Right hindlimb (tissue), 1 donor: ENCODE measurements around the gene XPO5.

ENCODE experiments used
- DNase-seq: peaks from one replicate; pipeline ENCODE4 v3.0.0-alpha.2; 2018

Gene XPO5

DNA sequence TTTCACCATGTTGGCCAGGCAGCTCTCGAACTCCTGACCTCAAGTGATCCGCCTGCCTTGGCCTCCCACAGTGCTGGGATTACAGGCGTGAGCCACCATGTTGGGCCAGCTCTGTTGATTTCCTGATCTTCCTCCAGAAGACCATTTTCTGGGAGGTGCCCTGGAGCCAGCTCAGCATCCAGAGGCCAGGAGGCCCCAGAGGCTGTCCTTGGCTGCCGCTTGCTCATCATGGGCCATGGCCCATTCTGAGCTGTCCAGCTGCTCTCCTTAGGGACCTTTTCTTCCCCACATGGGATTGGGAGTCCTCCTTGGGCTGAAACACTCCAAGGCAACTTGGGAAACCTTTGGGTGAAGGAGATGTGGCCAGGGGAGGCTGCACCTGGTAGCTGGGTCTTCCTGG, 81.1 kb downstream of the XPO5 start:
- no peak for DNase-seq

DNA sequence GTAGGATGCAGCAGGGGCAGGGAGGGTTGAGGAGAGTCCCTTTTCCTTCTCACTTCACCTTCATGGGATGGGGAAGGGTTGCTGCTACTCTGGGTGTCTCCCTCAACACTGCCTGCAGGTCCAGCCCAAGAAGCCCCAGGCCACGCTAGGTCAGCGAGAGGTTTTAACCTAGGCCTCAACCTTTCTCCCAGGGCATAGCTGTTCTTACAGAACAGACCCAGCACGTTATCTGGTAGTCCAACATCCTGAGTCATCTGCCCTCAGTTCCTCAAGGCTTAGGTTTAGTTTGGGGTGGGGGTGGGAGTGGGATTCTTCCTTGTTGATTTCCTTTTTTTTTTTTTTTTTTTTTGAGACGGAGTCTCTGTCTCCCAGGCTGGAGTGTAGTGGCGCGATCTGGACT, 81.5 kb downstream of the XPO5 start:
- no peak for DNase-seq

DNA sequence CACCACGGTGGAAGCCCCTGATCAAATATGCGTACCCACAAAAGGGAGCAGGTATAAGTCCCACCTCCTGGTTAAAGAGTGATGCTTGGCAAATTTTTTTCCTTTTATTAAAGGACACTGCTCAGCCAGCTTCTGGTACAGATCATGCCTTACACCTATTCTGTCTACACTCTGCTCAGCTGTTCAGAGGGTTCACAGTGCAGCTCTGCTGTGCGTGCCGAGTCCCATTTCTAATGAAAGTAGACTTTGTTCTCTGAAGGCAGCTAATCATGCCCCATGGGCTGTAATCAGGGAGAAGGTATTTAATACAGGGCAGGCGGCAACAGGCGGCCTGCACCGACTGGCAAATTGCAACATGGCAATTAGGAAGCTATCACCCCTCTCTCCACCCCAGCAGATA, 82.0 kb downstream of the XPO5 start:
- no peak for DNase-seq

DNA sequence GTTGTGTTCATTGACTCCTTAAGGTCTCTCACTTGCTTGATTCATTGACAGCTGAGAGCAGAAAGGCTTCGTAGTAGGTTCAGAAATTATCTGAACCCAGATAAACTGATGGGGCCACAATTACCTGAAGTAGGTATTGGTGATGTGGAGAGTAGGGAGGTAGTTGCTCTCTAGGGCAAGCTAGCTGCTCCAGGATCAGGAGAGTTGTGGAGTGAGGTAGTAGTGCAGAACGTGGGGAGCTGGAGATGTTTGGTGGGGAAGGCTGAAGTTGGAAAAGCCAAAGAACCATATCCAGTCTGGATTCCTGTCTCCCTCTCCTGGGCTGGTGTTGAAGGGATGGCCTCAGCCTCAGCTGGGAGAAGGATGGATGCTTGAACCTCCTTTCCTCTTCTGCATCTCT, 82.6 kb downstream of the XPO5 start:
- no peak for DNase-seq

DNA sequence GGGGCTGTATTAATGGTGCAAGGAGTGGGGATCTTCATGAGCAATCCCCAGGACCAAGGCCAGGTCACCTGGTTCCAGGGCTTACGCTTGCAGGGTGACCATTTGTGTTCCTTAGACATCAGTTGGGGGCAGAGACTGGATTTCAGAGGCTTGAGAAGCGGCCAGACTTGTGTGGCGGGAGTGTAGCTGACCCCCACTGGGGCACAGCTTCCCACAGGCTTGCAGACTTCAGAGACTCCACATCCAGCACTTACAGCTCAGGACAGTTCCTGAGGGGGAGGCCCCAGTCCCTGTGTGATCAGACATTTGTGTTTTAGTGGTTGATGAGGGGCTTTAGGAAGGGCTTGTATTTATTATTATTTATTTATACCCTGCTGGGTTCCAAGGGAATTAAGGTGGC, 83.2 kb downstream of the XPO5 start:
- no peak for DNase-seq

DNA sequence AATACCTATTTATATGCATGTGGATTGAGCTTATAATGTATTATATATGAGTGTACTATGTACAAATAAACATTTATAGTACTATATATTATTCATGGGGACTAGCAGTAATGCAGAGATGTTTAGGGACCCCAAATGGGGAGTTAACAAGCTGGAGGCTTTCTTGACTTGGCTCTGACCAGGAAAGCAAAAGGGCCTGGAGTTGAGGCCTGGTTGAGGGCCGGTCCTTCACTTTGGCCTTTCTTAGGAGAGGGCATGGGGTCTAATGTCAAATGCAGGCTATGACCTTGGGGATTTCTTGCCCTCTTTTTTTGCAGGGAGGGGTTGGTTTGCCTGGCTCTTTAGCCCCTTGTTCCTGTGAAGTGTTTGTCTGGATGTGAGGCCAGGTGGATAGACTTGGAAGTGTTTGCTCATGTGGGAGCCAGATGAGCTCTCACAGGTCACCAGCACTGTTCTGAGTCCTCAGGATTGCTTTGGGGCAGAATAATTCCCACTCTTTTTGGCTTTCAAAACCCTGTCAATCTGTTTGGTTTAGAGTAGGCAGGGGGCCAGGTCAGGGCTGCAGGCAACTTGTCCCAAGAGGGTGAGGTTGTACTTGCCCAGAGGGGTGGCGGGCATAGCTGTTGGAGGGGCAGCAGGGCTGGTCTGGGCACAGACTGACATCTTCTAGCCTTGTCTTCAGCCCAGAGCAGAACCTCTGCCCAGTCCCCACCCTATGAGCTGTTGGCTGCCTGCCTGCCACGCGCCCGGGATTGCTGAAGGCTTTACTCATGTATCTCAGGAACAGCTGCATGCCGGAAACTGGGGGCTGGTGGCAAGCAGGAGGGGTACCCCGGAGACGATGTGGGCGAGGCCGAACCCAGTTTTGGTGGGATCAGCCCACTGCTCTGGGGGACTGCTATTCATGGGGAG, 83.8 kb downstream of the XPO5 start:
- peak; percentile 84 for DNase-seq

DNA sequence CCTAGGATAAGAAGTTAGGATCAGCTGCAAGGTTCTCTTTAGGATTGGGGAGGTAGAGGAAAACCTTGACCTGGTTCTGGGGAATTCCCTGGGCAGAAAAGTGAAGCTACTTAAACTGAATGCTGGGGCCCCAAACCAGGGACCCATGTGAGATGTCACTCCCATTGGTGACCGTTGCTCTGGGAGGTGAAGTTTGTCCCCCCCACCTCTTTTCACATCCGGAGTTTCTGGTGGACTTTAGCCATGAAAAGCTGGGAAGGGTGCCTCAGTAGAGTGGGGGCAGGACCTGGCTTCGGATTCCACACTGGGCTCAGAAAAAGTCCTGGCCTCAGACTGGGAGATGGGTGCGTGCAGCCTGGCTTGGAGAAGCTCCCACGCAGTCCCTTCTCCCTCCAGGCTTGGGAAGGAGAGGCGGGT, 85.3 kb downstream of the XPO5 start:
- DNase-seq, result no peak

DNA sequence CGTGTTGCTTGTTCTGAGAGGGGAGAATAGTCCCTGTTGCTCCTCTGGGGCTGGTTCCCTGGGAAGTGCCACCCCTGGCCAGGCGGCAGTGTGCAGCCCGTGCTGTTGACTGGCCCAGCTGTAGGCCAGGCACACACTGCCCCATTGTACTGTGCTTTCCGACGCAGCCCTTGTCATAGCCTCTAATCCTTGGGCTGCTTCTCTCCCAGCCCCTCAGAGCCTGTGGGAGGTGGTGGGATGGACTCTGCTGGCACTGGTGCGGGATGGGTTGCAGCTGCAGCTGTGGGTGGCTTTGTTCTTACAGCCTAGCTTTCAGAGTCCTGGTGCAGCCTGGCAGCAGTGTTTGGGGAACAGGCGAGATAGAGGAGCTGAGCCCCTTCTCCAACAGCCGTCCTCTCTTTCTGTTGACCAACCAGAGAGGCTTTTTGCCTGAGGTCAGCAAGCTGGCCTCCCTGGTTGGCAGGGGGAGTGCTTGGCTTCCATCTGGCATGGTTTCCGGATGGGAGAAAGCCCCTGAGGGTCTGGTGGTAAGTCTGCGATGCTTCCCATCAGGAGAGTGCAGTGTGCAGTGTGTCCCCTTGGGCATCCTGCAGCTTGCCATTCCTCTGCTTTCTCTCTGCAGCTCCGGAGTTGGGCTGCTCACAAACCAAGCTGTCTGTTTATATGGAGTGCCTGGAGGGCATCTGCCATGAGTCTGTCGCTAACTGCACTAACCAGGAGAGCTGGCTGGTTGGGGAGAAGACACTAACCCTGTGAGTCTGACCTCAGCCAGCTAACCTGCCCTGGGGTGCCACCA, 86.4 kb downstream of the XPO5 start:
- DNase-seq, result peak; percentile 79

DNA sequence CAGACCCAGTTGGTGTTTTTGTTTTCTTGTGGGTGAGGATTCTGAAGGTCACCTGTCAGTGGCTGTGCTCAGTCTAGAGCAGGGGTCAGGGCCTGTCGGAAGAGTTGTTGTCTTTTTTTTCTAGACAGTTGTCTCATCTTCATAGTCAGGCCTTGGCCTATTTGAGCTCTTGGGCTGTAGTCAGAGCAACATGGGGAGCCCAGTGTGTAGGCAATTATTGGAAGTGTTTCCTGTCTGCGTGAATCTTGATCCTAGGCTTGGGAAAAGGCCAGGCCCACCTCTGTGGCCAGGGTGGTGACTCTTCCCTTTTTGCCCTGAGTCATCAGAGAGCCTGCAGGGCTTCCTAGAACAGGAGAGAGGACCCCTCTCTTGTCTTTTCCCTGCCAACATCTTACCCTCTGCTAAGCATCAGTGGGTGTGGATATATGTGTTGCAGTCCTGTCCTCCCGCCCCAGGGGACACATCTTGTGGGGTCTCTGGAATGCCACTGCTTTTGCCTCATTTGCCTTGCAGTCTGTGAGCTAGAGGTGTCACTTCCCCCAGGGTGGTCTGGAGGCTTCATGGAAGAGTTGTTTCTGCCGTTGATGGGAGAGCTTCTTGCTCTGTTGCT, 87.1 kb downstream of the XPO5 start:
- no peak for DNase-seq

DNA sequence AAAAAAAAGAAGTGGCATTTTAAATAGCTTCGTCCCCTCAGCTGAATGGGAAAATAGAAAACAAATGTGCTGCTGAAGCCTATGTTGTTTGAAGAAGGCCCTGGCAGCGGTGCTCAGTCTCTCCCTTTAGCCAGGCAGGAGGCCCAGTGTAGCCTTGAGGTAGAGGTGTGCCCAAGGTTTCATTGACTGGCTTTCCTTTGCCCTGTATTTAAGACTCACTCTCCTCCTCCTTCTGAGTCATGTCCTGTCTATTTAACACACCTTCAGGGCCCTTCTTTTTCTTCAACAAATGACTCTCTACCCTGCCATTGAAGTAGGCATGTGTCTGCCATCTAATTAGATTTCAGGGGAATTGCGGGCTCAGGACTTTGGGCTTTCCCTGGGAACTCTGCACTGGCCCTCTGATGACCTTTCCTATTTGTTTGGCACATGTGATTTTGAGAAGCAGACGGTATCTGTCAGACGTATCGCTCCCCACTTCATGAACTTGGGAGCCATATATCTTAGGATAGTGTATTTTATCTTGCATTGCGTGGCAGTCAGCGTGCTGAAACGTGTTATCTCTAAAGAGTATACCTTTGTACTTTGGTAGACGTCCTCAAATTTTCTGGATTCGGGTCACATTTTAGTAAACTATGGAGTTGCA, 94.1 kb downstream of the XPO5 start:
- no peak for DNase-seq

DNA sequence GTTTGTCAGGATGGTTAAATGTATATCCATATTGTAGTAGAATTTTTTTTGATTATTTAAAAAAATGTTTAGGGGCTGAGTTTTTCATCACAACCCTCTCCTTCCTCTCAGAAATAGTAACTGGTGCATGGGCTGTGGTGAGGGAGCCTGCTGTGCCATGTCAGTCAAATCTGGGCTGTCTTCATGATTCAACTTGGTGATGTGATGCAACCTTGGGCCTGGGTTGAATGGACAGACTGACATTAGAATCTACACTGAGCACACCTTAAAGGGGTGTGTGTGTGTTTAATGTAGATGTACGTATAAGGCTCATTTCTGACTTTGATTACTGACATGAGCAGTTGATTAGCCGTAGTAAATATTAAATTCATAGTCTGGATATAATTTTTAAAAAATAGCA, 94.8 kb downstream of the XPO5 start:
- no peak for DNase-seq

DNA sequence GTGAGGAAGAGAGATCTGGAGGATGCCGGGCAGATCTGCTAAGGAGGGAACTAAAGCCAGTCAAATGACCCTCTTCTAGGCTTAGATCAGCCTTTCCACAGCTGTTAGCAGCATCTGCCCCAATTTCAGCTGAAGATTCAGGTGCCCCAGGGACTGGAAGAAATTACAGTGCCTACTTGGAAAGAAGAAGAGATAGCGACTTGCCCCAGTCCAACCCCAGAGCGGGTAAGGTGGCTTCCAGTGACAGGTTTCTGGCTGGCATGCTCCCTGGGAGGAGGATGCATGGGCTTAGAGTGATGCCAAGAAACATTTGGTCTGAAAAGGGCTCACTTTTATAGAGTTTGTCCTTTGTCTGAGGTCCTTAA, 97.8 kb downstream of the XPO5 start:
- DNase-seq, result no peak

DNA sequence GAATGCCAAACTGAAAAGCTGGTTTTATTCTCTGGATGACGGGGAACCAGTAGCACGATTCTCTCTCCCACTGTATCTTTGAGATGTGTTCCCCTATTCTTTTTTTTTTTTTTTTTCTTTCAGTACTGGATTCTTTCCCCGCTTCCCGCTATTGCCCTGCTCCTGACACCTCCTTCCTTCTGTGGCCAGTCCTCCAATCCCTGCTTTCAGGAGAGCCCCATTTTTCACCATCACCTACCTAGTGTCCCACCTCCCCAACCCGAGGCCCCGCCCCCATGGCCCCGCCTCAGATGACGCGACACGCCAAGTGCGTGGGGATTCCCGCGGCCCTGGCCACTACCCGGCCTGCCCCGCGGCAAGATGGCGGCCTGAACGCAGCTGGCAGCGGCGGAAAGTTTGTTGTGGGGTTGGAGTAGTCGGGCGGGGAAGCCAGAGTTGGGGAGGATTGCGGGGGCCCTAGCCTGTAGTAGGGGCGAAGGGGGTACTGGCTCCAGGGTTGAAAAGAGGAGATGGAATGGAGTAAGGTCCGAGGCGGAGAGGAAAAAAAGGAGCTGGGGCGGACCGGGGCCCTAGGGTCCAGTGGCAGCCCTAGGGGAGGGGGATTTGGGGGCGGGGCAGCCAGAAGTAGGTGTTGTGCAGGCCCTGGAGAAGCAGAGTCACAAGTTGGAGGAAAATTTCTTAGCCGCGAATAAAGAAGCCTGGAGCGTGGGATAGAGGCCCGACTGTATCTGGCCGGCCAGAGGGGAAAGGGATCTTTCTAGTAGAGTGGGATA, 98.4 kb downstream of the XPO5 start, which contains the start of gene TJAP1:
TSS of gene TJAP1 (plus strand) at position 336 of the 773 bp plus-strand sequence. CDS start 21,432 bp downstream, outside the sequence.
- DNase-seq, result peak; percentile 97

DNA sequence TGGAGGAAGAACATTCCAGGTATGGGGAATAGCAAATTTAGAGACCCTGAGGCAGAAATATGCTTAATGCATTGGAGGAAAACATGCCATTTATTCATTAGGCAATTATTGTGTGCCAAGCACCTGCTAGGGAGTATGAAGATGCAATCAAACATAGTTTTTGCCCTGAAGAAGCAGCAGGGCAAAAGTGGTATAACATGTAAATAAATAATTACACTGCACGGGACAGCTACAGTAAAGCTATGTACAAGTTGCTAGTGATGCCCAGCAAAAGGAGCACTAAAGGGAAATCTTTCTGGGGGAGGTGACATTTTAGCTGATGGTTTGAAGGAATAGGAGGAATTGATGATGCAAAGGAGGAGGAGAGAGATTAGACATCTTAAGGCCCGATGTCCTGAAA, 99.1 kb downstream of the XPO5 start:
- no peak for DNase-seq

DNA sequence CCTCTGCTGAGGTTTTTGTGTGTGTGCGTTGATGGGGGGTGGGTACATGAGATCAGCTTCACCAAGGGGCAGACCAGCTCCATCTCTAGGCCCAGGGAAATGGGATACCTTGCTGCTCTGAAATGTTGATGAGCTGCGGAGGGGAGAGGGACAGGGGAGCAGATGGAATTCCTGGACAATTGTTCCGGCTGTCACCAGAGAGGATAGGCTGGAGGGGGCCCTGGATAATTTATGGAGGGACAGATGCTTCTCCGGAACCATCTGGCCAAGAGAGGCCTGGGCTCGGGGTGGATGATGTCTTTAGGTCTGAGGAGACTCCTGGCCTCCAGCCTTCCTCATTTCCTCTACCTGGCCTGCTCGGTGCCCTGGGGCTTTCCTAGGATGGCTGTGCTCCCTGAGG, 100.3 kb downstream of the XPO5 start:
- DNase-seq, result no peak

DNA sequence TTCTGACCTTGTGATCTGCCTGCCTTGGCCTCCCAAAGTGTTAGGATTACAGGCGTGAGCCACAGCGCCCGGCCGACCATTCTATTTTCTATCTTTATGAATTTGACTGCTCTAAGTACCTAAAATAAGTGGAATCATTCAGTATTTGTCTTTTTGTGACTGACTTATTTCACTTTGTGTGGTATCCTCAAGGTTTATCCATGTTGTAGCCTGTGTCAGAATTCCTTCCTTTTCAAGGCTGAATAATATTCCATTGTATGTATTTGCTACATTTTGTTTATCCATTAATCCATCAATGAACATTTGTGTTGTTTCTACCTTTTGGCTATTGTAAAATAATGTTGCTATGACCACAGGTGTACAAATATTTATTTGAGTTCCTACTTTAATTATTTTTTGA, 103.3 kb downstream of the XPO5 start:
- DNase-seq, result no peak
